NCI-H526 treated with DMSO at 0.1 percent for 48 hours (cell line): Measurements from ENCODE around the gene NCAM2.

Experiments used
- DNase-seq: peaks from one replicate; lab custom pipeline; 2025; lab: John Stamatoyannopoulos, UW

NCAM2 gene

GRCh38 chr21:20997636-20998455, at the start of gene NCAM2:
NCAM2 (plus strand) TSS chr21:20998409.
- peak; percentile 2 for DNase-seq

- DNase-seq = no peak
Measured at GRCh38 chr21:20949884-20950283, 48.3 kb upstream of the NCAM2 start.

- no peak for DNase-seq
Measured at GRCh38 chr21:20965816-20966215, 32.4 kb upstream of the NCAM2 start.

- DNase-seq = no peak
Measured at GRCh38 chr21:20968391-20968790, 29.8 kb upstream of the NCAM2 start.

GRCh38 chr21:20970691-20971090, 27.5 kb upstream of the NCAM2 start:
- no peak for DNase-seq

- DNase-seq = no peak
Measured at GRCh38 chr21:20971296-20971921, 26.8 kb upstream of the NCAM2 start.

GRCh38 chr21:20994790-20995189, 3.4 kb upstream of the NCAM2 start:
- DNase-seq = no peak

GRCh38 chr21:20996421-20997310, 1.5 kb upstream of the NCAM2 start:
- DNase-seq = no peak

GRCh38 chr21:20997311-20997635, 936 bp upstream of the NCAM2 start:
- DNase-seq = no peak

GRCh38 chr21:20998456-20998789, 214 bp downstream of the NCAM2 start:
- no peak for DNase-seq

- no peak for DNase-seq
Measured at GRCh38 chr21:20998886-20999285, 677 bp downstream of the NCAM2 start.

GRCh38 chr21:20999659-21000058, 1.4 kb downstream of the NCAM2 start:
- DNase-seq = peak; percentile 3

- DNase-seq = no peak
Measured at GRCh38 chr21:21000591-21001175, 2.5 kb downstream of the NCAM2 start.

GRCh38 chr21:21001591-21002100, 3.4 kb downstream of the NCAM2 start:
- DNase-seq = no peak

- DNase-seq = no peak
Measured at GRCh38 chr21:21002153-21002552, 3.9 kb downstream of the NCAM2 start.

- DNase-seq = no peak
Measured at GRCh38 chr21:21003701-21004100, 5.5 kb downstream of the NCAM2 start.

GRCh38 chr21:21007606-21008005, 9.4 kb downstream of the NCAM2 start:
- no peak for DNase-seq

- no peak for DNase-seq
Measured at GRCh38 chr21:21010228-21010627, 12.0 kb downstream of the NCAM2 start.

- DNase-seq = no peak
Measured at GRCh38 chr21:21010698-21011097, 12.5 kb downstream of the NCAM2 start.

GRCh38 chr21:21018821-21019220, 20.6 kb downstream of the NCAM2 start:
- no peak for DNase-seq

- DNase-seq = no peak
Measured at GRCh38 chr21:21019681-21020080, 21.5 kb downstream of the NCAM2 start.

GRCh38 chr21:21025742-21026141, 27.5 kb downstream of the NCAM2 start:
- DNase-seq = no peak
